HFF-Myc (cell line): ENCODE measurements around the gene MROH9.

ENCODE experiments used
- DNase-seq: peaks from one replicate; pipeline ENCODE4 v3.0.0-alpha.2; 2011; ENCODE audit warnings: low read depth; ENCODE audit errors: extremely low read depth
- H3K4me3 ChIP-seq: replicated peaks from 2 replicates; pipeline ENCODE4 v1.5.1; 2011; ENCODE audit warnings: low read depth, mild to moderate bottlenecking, control low read depth, low read length
- TF ChIP-seq, protein P1 (sequence below): IDR thresholded peaks from 2 replicates; pipeline ENCODE4 v1.5.1; 2012; ENCODE audit warnings: mild to moderate bottlenecking, low read depth, low read length, control low read depth; ENCODE audit errors: missing control alignments

Gene MROH9

DNA sequence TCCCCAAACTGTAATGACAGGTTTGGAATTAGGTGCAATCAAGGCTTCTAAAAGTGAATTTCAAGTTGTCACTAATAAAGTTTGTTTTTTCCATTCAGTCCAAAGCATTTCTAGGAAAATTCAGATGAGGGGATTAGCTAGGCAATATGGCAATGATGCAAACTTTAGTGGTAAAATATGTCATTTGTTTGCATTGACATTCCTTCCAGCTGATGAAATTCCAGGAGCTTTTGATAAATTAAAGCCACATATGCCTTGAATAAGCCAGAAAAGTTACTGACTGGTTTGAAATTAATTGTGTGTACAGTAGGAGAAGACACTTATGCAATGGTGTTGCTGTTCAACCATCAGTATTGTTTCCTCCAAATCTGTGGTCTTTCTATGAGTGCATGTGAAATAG is 57.8 kb downstream of the MROH9 start:
- no peak overlapping the region for H3K4me3 ChIP-seq
- TF ChIP-seq, protein P1, sequence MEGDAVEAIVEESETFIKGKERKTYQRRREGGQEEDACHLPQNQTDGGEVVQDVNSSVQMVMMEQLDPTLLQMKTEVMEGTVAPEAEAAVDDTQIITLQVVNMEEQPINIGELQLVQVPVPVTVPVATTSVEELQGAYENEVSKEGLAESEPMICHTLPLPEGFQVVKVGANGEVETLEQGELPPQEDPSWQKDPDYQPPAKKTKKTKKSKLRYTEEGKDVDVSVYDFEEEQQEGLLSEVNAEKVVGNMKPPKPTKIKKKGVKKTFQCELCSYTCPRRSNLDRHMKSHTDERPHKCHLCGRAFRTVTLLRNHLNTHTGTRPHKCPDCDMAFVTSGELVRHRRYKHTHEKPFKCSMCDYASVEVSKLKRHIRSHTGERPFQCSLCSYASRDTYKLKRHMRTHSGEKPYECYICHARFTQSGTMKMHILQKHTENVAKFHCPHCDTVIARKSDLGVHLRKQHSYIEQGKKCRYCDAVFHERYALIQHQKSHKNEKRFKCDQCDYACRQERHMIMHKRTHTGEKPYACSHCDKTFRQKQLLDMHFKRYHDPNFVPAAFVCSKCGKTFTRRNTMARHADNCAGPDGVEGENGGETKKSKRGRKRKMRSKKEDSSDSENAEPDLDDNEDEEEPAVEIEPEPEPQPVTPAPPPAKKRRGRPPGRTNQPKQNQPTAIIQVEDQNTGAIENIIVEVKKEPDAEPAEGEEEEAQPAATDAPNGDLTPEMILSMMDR: no peak
- no peak for DNase-seq

DNA sequence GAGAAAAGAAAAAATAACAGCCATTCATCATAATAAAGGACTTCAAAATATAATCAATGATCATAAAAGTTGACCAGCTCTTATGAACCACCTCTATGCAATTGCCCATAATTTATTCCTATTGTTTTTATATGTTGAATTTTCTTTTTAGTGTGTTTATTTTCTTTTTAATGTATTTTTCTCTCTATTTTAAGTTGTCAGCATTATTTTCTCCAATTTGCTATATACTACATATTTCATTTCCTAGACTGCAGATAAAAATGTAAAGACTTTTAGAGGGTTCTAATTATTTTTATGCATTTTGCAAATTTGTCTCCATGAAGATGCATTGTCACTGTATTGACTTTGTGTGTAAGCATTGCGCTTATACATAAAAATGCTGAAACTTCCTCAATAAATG is 58.4 kb downstream of the MROH9 start:
- TF ChIP-seq, protein P1: no peak
- H3K4me3 ChIP-seq: no peak overlapping the region
- DNase-seq: no peak

DNA sequence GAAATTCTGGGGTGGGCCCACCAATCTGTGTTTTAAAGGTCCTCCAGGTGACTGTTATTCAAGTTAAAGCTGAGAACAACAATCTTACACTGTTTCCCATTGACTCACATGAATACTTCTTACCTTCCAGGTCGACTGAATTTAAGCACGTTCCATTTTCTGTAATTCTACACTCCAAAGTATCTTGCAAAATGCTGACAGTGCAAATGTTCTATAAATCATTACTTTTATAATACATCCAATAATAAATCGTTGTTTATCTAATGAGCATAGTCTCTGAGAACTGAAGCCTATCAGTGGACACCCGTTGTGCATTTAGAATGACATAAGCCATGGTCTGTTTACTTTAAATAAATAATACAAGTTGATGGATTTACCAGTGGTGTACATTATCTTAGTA is 79.5 kb downstream of the MROH9 start:
- TF ChIP-seq, protein P1: no peak
- DNase-seq: no peak
- H3K4me3 ChIP-seq: no peak overlapping the region

DNA sequence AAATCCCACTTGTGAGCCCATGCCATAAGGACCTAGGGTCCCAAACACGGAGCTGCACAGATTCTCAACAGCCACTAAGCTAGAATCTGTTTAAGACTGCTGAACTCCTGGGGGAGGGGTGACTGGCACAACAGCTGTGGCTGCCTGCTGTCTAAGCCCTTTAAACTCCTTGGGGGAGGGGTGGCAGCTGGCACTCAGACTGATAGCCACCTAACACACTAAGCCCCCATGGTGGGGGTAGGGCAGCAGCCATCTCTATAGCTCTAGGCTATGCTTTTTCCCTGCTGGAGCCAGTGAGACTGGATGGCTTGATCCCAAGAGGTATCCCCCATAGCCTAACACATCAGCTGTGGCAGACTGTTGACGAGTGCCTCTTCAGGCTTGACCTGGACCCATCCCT is 82.1 kb downstream of the MROH9 start:
- DNase-seq: no peak
- H3K4me3 ChIP-seq: no peak overlapping the region
- TF ChIP-seq, protein P1: no peak

DNA sequence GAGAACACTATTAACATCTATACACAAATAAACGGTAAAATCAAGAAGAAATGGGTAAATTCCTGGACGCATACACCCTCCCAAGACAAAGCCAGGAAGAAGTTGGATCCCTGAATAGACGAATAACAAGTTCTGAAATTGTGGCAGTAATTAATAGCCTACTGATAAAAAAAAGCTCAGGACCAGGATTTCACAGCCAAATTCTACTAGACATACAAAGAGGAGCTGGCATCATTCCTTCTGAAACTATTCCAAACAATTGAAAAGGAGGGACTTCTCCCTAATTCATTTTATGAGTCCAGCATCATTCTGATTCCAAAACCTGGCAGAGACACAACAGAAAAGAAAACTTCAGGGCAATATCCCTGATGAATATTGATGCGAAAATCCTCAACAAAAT is 84.6 kb downstream of the MROH9 start:
- no peak overlapping the region for H3K4me3 ChIP-seq
- DNase-seq: no peak
- TF ChIP-seq, protein P1: no peak

DNA sequence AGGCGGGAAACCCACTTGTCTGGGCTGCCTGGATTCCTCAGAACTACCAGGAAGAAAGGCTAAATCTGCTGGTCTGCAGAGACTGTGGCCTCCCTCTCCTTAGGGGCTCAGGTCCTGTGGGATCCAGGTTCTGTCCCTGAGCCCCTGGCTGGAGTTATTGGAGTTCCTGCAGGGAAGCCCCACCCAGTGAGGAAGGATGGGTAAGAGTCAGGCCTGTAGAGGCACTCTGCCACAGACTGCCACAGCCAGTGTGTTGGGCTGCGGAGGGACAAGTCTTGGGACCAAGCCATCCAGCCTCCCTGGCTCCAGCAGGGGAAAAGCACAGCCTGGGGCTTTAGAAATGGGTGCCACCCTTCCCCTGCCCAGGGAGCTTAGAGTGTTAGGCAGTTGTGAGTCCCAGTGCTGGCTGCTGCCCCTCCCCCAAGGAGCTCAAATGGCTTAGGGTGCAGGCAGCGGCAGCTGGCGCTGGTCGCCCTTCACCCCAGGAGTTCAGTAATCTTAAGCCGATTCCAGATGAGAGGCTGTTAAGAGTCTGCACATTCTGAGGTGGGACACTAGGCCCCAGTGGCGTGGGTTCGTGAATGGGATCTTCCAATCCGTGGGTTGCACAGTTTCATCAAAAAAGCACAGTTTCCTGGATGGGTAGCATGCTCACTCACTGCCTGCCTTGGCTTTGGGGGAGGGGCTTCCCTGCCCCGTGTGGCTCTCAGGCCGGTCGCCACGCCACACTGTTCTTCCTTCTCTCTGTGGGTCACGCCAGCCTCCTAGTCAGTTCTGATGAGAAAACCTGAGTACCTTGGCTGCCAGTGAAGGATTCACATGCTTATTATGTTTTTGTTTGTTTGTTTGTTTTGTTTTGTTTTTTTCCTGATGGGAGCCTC is 97.7 kb downstream of the MROH9 start:
- H3K4me3 ChIP-seq: no peak overlapping the region
- TF ChIP-seq, protein P1: no peak
- no peak for DNase-seq
